HepG2 (cell line): ENCODE data around the gene OR6S1. TPM values are rescaled to one million over a fixed set of nuclear protein-coding genes. Genes with fewer than 3 reads are reported as not detected.

Experiments
- ELF3 ChIP-seq: IDR thresholded peaks from 2 replicates; pipeline ENCODE4 v1.6.1; 2016; ENCODE audit warnings: missing genetic modification reagents, missing compliant biosample characterization
- FIP1L1 ChIP-seq: fragments of 200-400 bp; formaldehyde crosslinking; IDR thresholded peaks from 2 replicates; pipeline ENCODE4 v1.6.1; 2018; ENCODE audit warnings: low read depth, mild to moderate bottlenecking, low read length, moderate library complexity, borderline replicate concordance; ENCODE audit not compliant: insufficient read depth
- GLI4 ChIP-seq: sonication (generic); formaldehyde crosslinking; IDR thresholded peaks from 2 replicates; pipeline ENCODE4 v1.5.1; 2020; ENCODE audit warnings: missing genetic modification reagents, mild to moderate bottlenecking, moderate library complexity, borderline replicate concordance
- MTF1 ChIP-seq: sonication (generic); formaldehyde crosslinking; IDR thresholded peaks from 2 replicates; pipeline ENCODE4 v1.5.0; 2020; ENCODE audit warnings: missing genetic modification reagents
- NONO ChIP-seq, 2 experiments: fragments of 450-650 bp in 1 of 2; sonication (generic) in 1 of 2; formaldehyde crosslinking in 1 of 2; IDR thresholded peaks in 1 of 2; conservative IDR thresholded peaks in 1 of 2; 2 replicates each; pipeline versions ENCODE4 v1.6.1 to v1.8.0; 2017 to 2022; ENCODE audit warnings: mild to moderate bottlenecking in 1 of 2, missing genetic modification reagents in 1 of 2, moderate library complexity in 1 of 2
- PHF21A ChIP-seq: sonication (generic); formaldehyde crosslinking; IDR thresholded peaks from 2 replicates; pipeline ENCODE4 v1.5.0; 2020; ENCODE audit warnings: mild to moderate bottlenecking, missing genetic modification reagents
- POLR2A ChIP-seq, 2 experiments: IDR thresholded peaks; 2 replicates each; pipeline ENCODE4 v1.6.1; 2011; ENCODE audit warnings: low read depth in 2 of 2, low read length in 2 of 2, mild to moderate bottlenecking in 1 of 2, moderate library complexity in 1 of 2; ENCODE audit not compliant: insufficient read depth in 1 of 2
- REXO4 ChIP-seq: sonication (generic); formaldehyde crosslinking; IDR thresholded peaks from 2 replicates; pipeline ENCODE4 v1.8.0; 2022; ENCODE audit warnings: missing genetic modification reagents, mild to moderate bottlenecking, borderline replicate concordance
- THAP11 ChIP-seq: IDR thresholded peaks from 2 replicates; pipeline ENCODE4 v1.6.1; 2016; ENCODE audit warnings: missing biosample characterization, missing genetic modification reagents
- ZFP37 ChIP-seq: sonication (generic); formaldehyde crosslinking; IDR thresholded peaks from 2 replicates; pipeline ENCODE4 v1.4.0; 2020; ENCODE audit warnings: missing genetic modification reagents, borderline replicate concordance
- ZNF10 ChIP-seq: sonication (generic); formaldehyde crosslinking; IDR thresholded peaks from 2 replicates; pipeline ENCODE4 v1.4.0; 2020; ENCODE audit warnings: mild to moderate bottlenecking, low read depth, missing genetic modification reagents, borderline replicate concordance
- ZNF101 ChIP-seq: sonication (generic); formaldehyde crosslinking; IDR thresholded peaks from 2 replicates; pipeline ENCODE4 v1.4.0; 2020; ENCODE audit warnings: mild to moderate bottlenecking, low read depth, missing genetic modification reagents, borderline replicate concordance
- ZNF230 ChIP-seq: sonication (generic); formaldehyde crosslinking; IDR thresholded peaks from 2 replicates; pipeline ENCODE4 v1.4.0; 2020; ENCODE audit warnings: mild to moderate bottlenecking, missing genetic modification reagents
- ZNF234 ChIP-seq: sonication (generic); formaldehyde crosslinking; conservative IDR thresholded peaks from 2 replicates; pipeline ENCODE4 v1.5.1; 2020; ENCODE audit warnings: mild to moderate bottlenecking, missing genetic modification reagents
- ZSCAN20 ChIP-seq: sonication (generic); formaldehyde crosslinking; IDR thresholded peaks from 2 replicates; pipeline ENCODE4 v1.4.0; 2020; ENCODE audit warnings: missing genetic modification reagents, mild to moderate bottlenecking, borderline replicate concordance
- polyA plus RNA-seq, 8 experiments: library from polyadenylated mRNA; depleted of rRNA in 3 of 8; stranded (reverse) in 7 of 8; unstranded in 1 of 8; fragments of >200 nt; fragmentation: Illumina TruSeq in 4 of 8; extraction: Trizol in 4 of 8; gene quantifications; 2 replicates each; pipeline versions ENCODE4 v1.2.1 to v1.2.3, GENCODE V29; 2011 to 2016; ENCODE audit warnings: low read depth in 4 of 8, missing spikeins in 1 of 8, mixed read lengths in 1 of 8; ENCODE audit not compliant: insufficient read depth in 1 of 8
- total RNA-seq, 5 experiments: library from RNA; depleted of rRNA; stranded (reverse); fragments of >200 nt; fragmentation: Illumina TruSeq; extraction: Trizol; gene quantifications; 2 replicates each; pipeline ENCODE4 v1.2.3, GENCODE V29; 2016; ENCODE audit warnings: low read depth in 1 of 5
- TF ChIP-seq, protein P1 (sequence below): IDR thresholded peaks from 2 replicates; pipeline ENCODE4 v1.6.1; 2018; ENCODE audit warnings: missing genetic modification reagents
- TF ChIP-seq, protein P2 (sequence below): sonication (generic); formaldehyde crosslinking; IDR thresholded peaks from 2 replicates; pipeline ENCODE4 v1.4.0; 2020; ENCODE audit warnings: mild to moderate bottlenecking, missing genetic modification reagents
- TF ChIP-seq, protein P3 (sequence below): IDR thresholded peaks from 2 replicates; pipeline ENCODE4 v1.6.1; 2016; ENCODE audit warnings: mild to moderate bottlenecking, missing biosample characterization, missing genetic modification reagents
- TF ChIP-seq, protein P4 (sequence below): sonication (generic); formaldehyde crosslinking; IDR thresholded peaks from 2 replicates; pipeline ENCODE4 v1.4.0; 2020; ENCODE audit warnings: missing genetic modification reagents
- TF ChIP-seq, protein P5 (sequence below): sonication (generic); formaldehyde crosslinking; IDR thresholded peaks from 2 replicates; pipeline ENCODE4 v1.4.0; 2020; ENCODE audit warnings: mild to moderate bottlenecking, missing genetic modification reagents
- TF ChIP-seq, protein P6 (sequence below): IDR thresholded peaks from 2 replicates; pipeline ENCODE4 v1.6.1; 2012; ENCODE audit warnings: low read depth, low read length, improper control_type of control experiment

Gene OR6S1
- total and polyA plus RNA-seq, 2 of the 13 experiments (the other 11 are each of a cell fraction or from before 2014, with no cell fraction given) = 0.09 TPM; not detected in 1

DNA sequence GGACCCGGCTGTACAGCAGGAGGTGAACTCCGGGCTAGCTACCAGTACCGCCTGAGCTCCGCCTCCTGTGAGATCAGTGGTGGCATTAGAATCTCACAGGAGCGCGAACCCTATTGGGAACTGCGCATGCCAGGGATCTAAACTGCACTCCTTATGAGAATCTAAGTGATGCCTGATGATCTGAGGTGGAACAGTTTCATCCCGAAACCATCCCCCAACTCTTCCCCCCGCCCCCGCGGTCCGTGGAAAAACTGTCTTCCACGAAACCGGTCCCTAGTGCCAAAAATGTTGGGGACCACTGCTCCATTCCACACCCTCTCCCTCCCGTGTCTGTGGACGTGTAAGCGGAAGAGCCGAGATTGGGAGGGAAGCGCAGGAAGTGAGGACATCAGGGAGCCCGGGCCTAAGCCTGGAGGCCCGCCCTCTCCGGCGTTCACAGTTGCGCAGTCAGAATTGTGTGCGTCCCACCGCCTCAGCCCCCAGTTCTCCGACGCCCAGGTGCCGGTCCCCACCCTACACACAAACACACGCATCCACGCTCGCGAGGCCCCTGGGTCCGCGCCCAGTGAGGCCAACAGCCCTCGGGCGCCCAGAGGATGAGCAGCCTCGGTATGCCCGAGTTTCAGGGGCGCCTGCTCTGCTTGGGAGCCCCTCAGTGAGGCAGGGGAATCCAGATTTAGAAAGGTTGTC is 41.1 kb upstream of the OR6S1 start (continued):
- TF ChIP-seq, protein P1, sequence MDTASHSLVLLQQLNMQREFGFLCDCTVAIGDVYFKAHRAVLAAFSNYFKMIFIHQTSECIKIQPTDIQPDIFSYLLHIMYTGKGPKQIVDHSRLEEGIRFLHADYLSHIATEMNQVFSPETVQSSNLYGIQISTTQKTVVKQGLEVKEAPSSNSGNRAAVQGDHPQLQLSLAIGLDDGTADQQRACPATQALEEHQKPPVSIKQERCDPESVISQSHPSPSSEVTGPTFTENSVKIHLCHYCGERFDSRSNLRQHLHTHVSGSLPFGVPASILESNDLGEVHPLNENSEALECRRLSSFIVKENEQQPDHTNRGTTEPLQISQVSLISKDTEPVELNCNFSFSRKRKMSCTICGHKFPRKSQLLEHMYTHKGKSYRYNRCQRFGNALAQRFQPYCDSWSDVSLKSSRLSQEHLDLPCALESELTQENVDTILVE = no peak
- TF ChIP-seq, protein P2, sequence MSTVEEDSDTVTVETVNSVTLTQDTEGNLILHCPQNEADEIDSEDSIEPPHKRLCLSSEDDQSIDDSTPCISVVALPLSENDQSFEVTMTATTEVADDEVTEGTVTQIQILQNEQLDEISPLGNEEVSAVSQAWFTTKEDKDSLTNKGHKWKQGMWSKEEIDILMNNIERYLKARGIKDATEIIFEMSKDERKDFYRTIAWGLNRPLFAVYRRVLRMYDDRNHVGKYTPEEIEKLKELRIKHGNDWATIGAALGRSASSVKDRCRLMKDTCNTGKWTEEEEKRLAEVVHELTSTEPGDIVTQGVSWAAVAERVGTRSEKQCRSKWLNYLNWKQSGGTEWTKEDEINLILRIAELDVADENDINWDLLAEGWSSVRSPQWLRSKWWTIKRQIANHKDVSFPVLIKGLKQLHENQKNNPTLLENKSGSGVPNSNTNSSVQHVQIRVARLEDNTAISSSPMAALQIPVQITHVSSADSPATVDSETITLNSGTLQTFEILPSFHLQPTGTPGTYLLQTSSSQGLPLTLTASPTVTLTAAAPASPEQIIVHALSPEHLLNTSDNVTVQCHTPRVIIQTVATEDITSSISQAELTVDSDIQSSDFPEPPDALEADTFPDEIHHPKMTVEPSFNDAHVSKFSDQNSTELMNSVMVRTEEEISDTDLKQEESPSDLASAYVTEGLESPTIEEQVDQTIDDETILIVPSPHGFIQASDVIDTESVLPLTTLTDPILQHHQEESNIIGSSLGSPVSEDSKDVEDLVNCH (CRISPR knock-in tag) = no peak
- TF ChIP-seq PHF21A (CRISPR knock-in tag) = peak; percentile 29; the same call in 1 of the 2 replicates
- TF ChIP-seq, protein P3, sequence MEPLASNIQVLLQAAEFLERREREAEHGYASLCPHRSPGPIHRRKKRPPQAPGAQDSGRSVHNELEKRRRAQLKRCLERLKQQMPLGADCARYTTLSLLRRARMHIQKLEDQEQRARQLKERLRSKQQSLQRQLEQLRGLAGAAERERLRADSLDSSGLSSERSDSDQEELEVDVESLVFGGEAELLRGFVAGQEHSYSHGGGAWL = no peak; the same call in 1 of the 2 replicates
- no peak for TF ChIP-seq ZSCAN20 (CRISPR knock-in tag)
- peak; percentile 39; the same call in 1 of the 2 replicates for TF ChIP-seq ZNF101 (CRISPR knock-in tag)
- 0 out of 2 replicates have a peak, but pooled peaks have one; percentile 53 for TF ChIP-seq FIP1L1
- TF ChIP-seq, protein P4, sequence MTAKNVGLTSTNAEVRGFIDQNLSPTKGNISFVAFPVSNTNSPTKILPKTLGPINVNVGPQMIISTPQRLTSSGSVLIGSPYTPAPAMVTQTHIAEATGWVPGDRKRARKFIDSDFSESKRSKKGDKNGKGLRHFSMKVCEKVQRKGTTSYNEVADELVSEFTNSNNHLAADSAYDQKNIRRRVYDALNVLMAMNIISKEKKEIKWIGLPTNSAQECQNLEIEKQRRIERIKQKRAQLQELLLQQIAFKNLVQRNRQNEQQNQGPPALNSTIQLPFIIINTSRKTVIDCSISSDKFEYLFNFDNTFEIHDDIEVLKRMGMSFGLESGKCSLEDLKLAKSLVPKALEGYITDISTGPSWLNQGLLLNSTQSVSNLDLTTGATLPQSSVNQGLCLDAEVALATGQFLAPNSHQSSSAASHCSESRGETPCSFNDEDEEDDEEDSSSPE = peak; percentile 59
- 0 out of 2 replicates have a peak, but pooled peaks have one; percentile 29 for TF ChIP-seq MTF1 (CRISPR knock-in tag)
- peak; percentile 36; the same call in 1 of the 2 replicates for TF ChIP-seq THAP11 (CRISPR knock-in tag)
- peak; percentile 39; the same call in 1 of the 2 replicates for TF ChIP-seq ELF3 (CRISPR knock-in tag)
- peak; percentile 78; the same call in 1 of the 2 replicates for TF ChIP-seq GLI4 (CRISPR knock-in tag)
- no peak for TF ChIP-seq ZNF10 (CRISPR knock-in tag)
- no peak for TF ChIP-seq REXO4 (CRISPR knock-in tag)
- no peak for TF ChIP-seq NONO (IDR thresholded peaks at IDR 0.05)
- peak; percentile 72 for TF ChIP-seq NONO (CRISPR knock-in tag; conservative IDR thresholded peaks at IDR 0.05)
- TF ChIP-seq ZFP37 (CRISPR knock-in tag) = no peak
- peak; percentile 82 to 84 for TF ChIP-seq POLR2A (IDR thresholded peaks at IDR 0.05; ENCODE audit: insufficient read depth in 1 of 2, low read depth in 2 of 2, low read length in 2 of 2)
- TF ChIP-seq ZNF234 (CRISPR knock-in tag) = peak; percentile 23; the same call in 1 of the 2 replicates
- TF ChIP-seq, protein P5, sequence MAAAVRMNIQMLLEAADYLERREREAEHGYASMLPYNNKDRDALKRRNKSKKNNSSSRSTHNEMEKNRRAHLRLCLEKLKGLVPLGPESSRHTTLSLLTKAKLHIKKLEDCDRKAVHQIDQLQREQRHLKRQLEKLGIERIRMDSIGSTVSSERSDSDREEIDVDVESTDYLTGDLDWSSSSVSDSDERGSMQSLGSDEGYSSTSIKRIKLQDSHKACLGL (CRISPR knock-in tag) = no peak; the same call in none of the 2 replicates
- peak; percentile 26 for TF ChIP-seq ZNF230 (CRISPR knock-in tag)
- TF ChIP-seq, protein P6, sequence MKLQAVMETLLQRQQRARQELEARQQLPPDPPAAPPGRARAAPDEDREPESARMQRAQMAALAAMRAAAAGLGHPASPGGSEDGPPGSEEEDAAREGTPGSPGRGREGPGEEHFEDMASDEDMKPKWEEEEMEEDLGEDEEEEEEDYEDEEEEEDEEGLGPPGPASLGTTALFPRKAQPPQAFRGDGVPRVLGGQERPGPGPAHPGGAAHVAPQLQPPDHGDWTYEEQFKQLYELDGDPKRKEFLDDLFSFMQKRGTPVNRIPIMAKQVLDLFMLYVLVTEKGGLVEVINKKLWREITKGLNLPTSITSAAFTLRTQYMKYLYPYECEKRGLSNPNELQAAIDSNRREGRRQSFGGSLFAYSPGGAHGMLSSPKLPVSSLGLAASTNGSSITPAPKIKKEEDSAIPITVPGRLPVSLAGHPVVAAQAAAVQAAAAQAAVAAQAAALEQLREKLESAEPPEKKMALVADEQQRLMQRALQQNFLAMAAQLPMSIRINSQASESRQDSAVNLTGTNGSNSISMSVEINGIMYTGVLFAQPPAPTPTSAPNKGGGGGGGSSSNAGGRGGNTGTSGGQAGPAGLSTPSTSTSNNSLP = no peak
